Activated T-cell treated with anti-CD3 and anti-CD28 coated beads, Interleukin-2, amount 50 U/mL, for 24 hours (primary cell): Measurements from ENCODE around the gene OR4D2.
"Not testable (repeated sequence)": the region's sequence is repeated elsewhere in the genome, so short reads cannot be mapped to it uniquely, and the experiment has no call there.

Source experiments
- DNase-seq: peaks from one replicate; pipeline ENCODE4 v3.0.0-alpha.2; 2020
- H3K27ac Mint-ChIP-seq: 2 replicates; pipeline ENCODE4 v1.8.0; 2020; ENCODE audit warnings: mild to moderate bottlenecking, mixed read lengths
- H3K27me3 Mint-ChIP-seq: 2 replicates; pipeline ENCODE4 v1.8.0; 2020; ENCODE audit warnings: mixed read lengths
- H3K36me3 Mint-ChIP-seq: 2 replicates; pipeline ENCODE4 v1.8.0; 2020; ENCODE audit warnings: low read depth, mixed read lengths
- H3K4me1 Mint-ChIP-seq: 2 replicates; pipeline ENCODE4 v1.8.0; 2020; ENCODE audit warnings: low read depth, mixed read lengths
- H3K4me3 Mint-ChIP-seq: 2 replicates; pipeline ENCODE4 v1.8.0; 2020; ENCODE audit warnings: mild to moderate bottlenecking, moderate library complexity, mixed read lengths
- H3K9me3 Mint-ChIP-seq: 2 replicates; pipeline ENCODE4 v1.8.0; 2020; ENCODE audit warnings: mixed read lengths

The OR4D2 gene

DNA sequence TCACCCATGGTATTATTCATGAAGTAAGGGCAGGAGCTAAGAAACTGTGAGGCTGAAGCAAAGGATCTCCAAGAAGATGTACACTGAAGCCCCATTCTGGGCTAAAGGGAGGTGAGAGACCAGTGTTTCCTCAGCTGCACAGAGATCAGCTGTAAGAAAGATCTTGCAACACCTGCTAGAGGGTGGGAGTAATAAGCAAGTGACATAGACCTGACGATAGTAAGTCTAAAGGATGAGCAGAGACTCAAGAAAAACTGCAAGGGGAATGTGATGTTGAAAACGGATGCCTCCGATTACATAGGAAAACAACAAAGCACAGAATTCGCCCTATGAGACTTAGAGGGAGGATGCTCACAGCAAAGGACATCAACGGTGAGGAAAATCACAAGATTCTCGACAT lies at the start of gene OR4D2:
OR4D2 (plus strand) TSS at position 301 of the 400 bp plus-strand sequence. CDS start 2,674 bp downstream, outside the sequence.
- H3K4me1 Mint-ChIP-seq = peaks cover 36% of the 10 kb centered on the region
- no peak within 1 kb of the TSS for H3K27ac Mint-ChIP-seq
- no peaks in the 10 kb centered on the region for H3K9me3 Mint-ChIP-seq
- H3K4me3 Mint-ChIP-seq = no peak within 1 kb of the TSS
- no peaks in the 10 kb centered on the region for H3K27me3 Mint-ChIP-seq
- no peak for DNase-seq
- no peaks in the 10 kb centered on the region for H3K36me3 Mint-ChIP-seq

GRCh38 chr17:58117382-58117781 lies 49.4 kb upstream of the OR4D2 start:
- no peak for DNase-seq
- H3K9me3 Mint-ChIP-seq = no peaks in the 10 kb centered on the region
- H3K36me3 Mint-ChIP-seq = no peaks in the 10 kb centered on the region
- H3K27me3 Mint-ChIP-seq = peaks cover 14% of the 10 kb centered on the region
- H3K27ac Mint-ChIP-seq = no peak overlapping the region
- no peak overlapping the region for H3K4me3 Mint-ChIP-seq
- H3K4me1 Mint-ChIP-seq = peaks cover 6% of the 10 kb centered on the region

DNA sequence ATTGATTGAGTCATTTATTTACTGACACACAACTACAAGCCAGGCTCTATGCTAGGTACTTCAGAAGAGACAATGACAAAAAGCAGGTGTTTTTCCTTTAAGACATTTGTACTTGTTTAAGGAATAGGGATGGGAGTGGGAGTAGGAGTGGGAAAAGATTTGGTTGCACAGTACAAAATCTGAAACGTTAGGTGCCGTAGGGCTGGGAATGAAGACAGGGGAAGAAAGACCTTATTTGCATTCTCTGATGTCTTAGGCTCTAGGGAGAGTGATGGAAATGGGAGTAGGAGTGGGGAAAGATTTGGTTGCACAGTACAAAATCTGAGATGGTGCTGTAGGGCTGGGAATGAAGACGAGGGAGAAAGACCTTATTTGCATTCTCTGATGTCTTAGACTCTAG lies 47.3 kb upstream of the OR4D2 start:
- Mint-ChIP-seq H3K9me3 (no peaks in the 10 kb centered on the region), H3K36me3 (no peaks in the 10 kb centered on the region), H3K27me3 (peaks cover 14% of the 10 kb centered on the region), H3K4me1 (peaks cover 4% of the 10 kb centered on the region), H3K4me3 (no peak overlapping the region), H3K27ac (no peak overlapping the region)
- DNase-seq = no peak

DNA sequence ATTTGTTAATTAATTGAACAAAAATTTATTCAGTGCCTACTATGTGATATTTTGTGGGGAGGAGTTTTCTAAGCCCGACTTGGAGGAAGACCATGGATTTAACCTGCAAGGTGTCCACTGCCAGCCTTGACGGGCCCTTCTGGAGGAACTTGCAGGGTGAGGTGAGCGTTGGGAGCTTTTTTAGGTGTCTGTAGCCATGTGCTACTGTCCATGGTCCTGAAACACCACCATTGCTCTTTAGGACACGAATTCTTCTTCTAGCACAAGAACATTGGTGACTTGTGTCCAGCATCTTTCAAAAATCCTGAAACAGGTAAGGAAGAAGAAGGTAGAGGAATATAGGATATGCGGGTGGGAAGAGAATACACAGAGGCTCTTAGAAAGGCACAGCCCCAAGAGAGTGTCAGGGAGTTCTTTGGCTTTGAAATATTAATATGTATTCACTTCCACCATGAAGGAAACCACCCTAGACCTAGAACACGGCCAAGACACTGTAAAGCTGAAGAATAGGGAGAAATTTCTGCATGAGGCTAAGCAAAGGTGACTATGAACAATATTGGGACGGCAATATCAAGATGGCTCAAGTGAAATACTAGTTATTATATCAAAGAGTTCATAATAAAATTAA lies 46.5 kb upstream of the OR4D2 start:
- Mint-ChIP-seq H3K4me1 (peaks cover 4% of the 10 kb centered on the region), H3K27me3 (peaks cover 14% of the 10 kb centered on the region), H3K4me3 (no peak overlapping the region), H3K9me3 (no peaks in the 10 kb centered on the region), H3K36me3 (no peaks in the 10 kb centered on the region), H3K27ac (no peak overlapping the region)
- DNase-seq = no peak

DNA sequence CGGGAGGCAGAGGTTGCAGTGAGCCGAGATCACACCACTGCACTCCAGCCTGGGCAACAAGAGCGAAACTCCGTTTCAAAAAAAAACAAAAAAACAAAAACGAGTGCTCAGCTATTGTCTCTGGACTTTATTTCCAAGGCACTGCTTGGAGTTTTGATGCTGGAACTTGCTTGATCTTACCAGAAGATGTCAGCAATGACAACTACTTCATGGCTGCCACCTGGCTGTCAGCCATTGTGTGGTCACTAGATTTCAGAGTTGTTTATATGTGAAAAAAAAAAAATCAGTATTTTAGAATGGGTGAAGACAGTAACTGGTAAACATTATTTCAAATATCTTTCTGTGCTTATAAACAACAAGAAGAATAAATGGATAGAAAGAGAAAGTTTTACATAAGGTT lies 44.9 kb upstream of the OR4D2 start:
- peaks cover 4% of the 10 kb centered on the region for H3K4me1 Mint-ChIP-seq
- no peak for DNase-seq
- H3K9me3 Mint-ChIP-seq = no peaks in the 10 kb centered on the region
- H3K4me3 Mint-ChIP-seq = no peak overlapping the region
- no peak overlapping the region for H3K27ac Mint-ChIP-seq
- H3K27me3 Mint-ChIP-seq = peaks cover 14% of the 10 kb centered on the region
- H3K36me3 Mint-ChIP-seq = no peaks in the 10 kb centered on the region

GRCh38 chr17:58127846-58128245 lies 38.9 kb upstream of the OR4D2 start:
- DNase-seq = no peak
- no peaks in the 10 kb centered on the region for H3K36me3 Mint-ChIP-seq
- no peaks in the 10 kb centered on the region for H3K9me3 Mint-ChIP-seq
- no peak overlapping the region for H3K27ac Mint-ChIP-seq
- no peaks in the 10 kb centered on the region for H3K4me1 Mint-ChIP-seq
- H3K27me3 Mint-ChIP-seq = no peaks in the 10 kb centered on the region
- H3K4me3 Mint-ChIP-seq = no peak overlapping the region

DNA sequence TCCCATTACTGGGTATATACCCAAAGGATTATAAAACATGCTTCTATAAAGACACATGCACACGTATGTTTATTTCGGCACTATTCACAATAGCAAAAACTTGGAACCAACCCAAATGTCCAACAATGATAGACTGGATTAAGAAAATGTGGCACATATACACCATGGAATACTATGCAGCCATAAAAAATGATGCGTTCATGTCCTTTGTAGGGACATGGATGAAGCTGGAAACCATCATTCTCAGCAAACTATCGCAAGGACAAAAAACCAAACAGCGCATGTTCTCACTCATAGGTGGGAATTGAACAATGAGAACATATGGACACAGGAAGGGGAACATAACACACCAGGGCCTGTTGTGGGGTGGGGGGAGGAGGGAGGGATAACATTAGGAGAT lies 34.1 kb upstream of the OR4D2 start:
- H3K27ac Mint-ChIP-seq, H3K4me1 Mint-ChIP-seq, H3K27me3 Mint-ChIP-seq, H3K9me3 Mint-ChIP-seq, DNase-seq, H3K36me3 Mint-ChIP-seq, H3K4me3 Mint-ChIP-seq: not testable (repeated sequence)

GRCh38 chr17:58136669-58137279 lies 30.0 kb upstream of the OR4D2 start:
- Mint-ChIP-seq H3K36me3 (no peaks in the 10 kb centered on the region), H3K4me3 (no peak overlapping the region), H3K27me3 (no peaks in the 10 kb centered on the region), H3K9me3 (no peaks in the 10 kb centered on the region), H3K27ac (no peak overlapping the region), H3K4me1 (no peaks in the 10 kb centered on the region)
- DNase-seq = no peak

- Mint-ChIP-seq H3K4me3 (no peak overlapping the region), H3K27ac (no peak overlapping the region), H3K4me1 (no peaks in the 10 kb centered on the region), H3K27me3 (no peaks in the 10 kb centered on the region), H3K9me3 (peaks cover 18% of the 10 kb centered on the region), H3K36me3 (peaks cover 6% of the 10 kb centered on the region)
- DNase-seq = no peak
These were observed 25.3 kb upstream of the OR4D2 start for GRCh38 chr17:58141505-58141904.

- H3K4me3 Mint-ChIP-seq, H3K4me1 Mint-ChIP-seq, DNase-seq, H3K27me3 Mint-ChIP-seq, H3K27ac Mint-ChIP-seq, H3K36me3 Mint-ChIP-seq: not testable (repeated sequence)
- peaks cover 18% of the 10 kb centered on the region for H3K9me3 Mint-ChIP-seq
These were observed 23.4 kb upstream of the OR4D2 start for GRCh38 chr17:58143335-58143734.

GRCh38 chr17:58144801-58145200 lies 22.0 kb upstream of the OR4D2 start:
- DNase-seq = no peak
- H3K9me3 Mint-ChIP-seq = peaks cover 18% of the 10 kb centered on the region
- no peaks in the 10 kb centered on the region for H3K4me1 Mint-ChIP-seq
- H3K27me3 Mint-ChIP-seq = no peaks in the 10 kb centered on the region
- no peak overlapping the region for H3K4me3 Mint-ChIP-seq
- no peak overlapping the region for H3K27ac Mint-ChIP-seq
- H3K36me3 Mint-ChIP-seq = peaks cover 8% of the 10 kb centered on the region

- H3K9me3 Mint-ChIP-seq = peaks cover 18% of the 10 kb centered on the region
- no peak for DNase-seq
- H3K4me1 Mint-ChIP-seq = peaks cover 17% of the 10 kb centered on the region
- peaks cover 8% of the 10 kb centered on the region for H3K36me3 Mint-ChIP-seq
- H3K4me3 Mint-ChIP-seq = no peak within 1 kb of the TSS
- H3K27me3 Mint-ChIP-seq = no peaks in the 10 kb centered on the region
- H3K27ac Mint-ChIP-seq = no peak within 1 kb of the TSS
These were observed 18.8 kb upstream of the OR4D2 start, which contains the start of gene OR4D1 for GRCh38 chr17:58147930-58148434. OR4D1 (plus strand) TSS chr17:58148384; CDS start chr17:58155154, 6,770 bp downstream.

DNA sequence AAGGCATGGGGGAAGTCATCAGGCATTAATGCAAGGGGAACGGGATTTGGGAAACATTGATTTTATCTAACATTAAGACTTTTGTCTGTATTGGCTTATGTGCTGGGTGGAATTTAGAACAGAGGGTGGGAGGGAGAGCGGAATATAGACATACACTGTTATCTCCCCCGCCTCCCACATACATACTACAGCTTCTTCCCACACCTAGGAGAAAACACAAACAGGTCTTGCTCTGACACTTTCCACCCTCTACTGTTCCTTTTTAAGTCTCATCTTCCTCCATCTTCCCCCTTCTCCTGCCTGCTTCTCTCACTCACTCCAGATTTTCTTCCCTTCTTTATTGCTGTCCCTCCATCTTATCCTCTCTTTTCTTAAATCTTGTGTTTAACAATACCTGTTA lies 18.2 kb upstream of the OR4D2 start:
- Mint-ChIP-seq H3K4me3 (no peak overlapping the region), H3K4me1 (peaks cover 23% of the 10 kb centered on the region), H3K9me3 (peaks cover 17% of the 10 kb centered on the region), H3K36me3 (peaks cover 8% of the 10 kb centered on the region), H3K27me3 (no peaks in the 10 kb centered on the region), H3K27ac (no peak overlapping the region)
- no peak for DNase-seq

DNA sequence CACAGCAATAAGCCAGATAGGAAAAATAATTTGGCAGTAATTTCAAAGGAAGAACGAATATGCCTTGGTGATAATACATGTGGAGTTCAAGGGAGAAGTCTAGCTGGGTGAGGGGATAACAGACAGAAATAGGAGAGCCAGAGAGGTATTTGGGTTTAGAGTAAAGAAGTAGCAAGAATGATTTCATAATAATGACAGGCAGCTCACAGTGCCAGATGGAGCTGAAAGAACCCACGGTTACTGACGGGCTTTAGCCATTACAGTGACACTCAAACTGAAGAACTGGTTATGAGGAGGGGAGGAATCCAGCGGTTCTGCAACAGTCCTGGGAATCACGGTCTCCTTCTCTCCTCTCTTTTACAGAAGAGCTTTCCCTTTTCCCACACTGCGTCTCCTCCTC lies 16.4 kb upstream of the OR4D2 start:
- no peaks in the 10 kb centered on the region for H3K27me3 Mint-ChIP-seq
- H3K4me3 Mint-ChIP-seq = no peak overlapping the region
- peaks cover 2% of the 10 kb centered on the region for H3K36me3 Mint-ChIP-seq
- no peak for DNase-seq
- H3K4me1 Mint-ChIP-seq = peaks cover 37% of the 10 kb centered on the region
- H3K9me3 Mint-ChIP-seq = peaks cover 2% of the 10 kb centered on the region
- H3K27ac Mint-ChIP-seq = no peak overlapping the region

DNA sequence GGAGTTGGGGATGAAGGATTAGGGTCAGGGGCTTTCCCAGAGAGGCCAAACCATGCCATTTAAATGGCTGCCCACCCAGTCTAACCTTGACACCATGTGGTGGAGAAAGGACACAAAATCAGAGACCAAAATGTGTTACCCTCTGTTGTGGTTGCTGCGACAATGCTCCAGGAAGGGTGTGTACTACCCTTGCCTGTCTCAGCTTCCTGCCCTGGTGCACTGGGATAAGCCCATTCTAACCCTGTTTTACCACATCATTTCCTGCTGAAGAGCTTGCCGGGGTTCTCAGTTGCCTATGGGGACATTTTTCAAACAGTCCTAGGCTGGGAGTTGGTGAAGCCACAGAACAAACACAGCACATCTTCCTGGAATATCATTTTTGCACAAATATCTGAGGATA lies 13.7 kb upstream of the OR4D2 start:
- Mint-ChIP-seq H3K4me3 (peak overlapping the region; percentile 13), H3K27me3 (no peaks in the 10 kb centered on the region), H3K27ac (peak overlapping the region; percentile 81), H3K36me3 (peaks cover 3% of the 10 kb centered on the region), H3K4me1 (peaks cover 56% of the 10 kb centered on the region), H3K9me3 (no peaks in the 10 kb centered on the region)
- DNase-seq = peak; percentile 46
